A673 (cell line): ENCODE measurements around the gene DLG2.

Source experiments
- EZH2 ChIP-seq: fragments of 200-600 bp; sonication (generic); IDR thresholded peaks from 2 replicates; pipeline ENCODE4 v1.6.1; 2017; ENCODE audit warnings: borderline replicate concordance, low read depth, mild to moderate bottlenecking, mixed read lengths, antibody characterized with exemption, low read length; ENCODE audit not compliant: poor library complexity, severe bottlenecking
- TF ChIP-seq, protein P1 (sequence below): fragments of 300-800, 200-600 bp; sonication (generic); conservative IDR thresholded peaks from 2 replicates; pipeline ENCODE4 v1.5.1; 2017; ENCODE audit warnings: low read depth, mild to moderate bottlenecking, antibody characterized with exemption, low read length, moderate library complexity, mixed read lengths

GRCh38 chr11:84905411-84905810, 721.7 kb downstream of the DLG2 start:
- TF ChIP-seq, protein P1, sequence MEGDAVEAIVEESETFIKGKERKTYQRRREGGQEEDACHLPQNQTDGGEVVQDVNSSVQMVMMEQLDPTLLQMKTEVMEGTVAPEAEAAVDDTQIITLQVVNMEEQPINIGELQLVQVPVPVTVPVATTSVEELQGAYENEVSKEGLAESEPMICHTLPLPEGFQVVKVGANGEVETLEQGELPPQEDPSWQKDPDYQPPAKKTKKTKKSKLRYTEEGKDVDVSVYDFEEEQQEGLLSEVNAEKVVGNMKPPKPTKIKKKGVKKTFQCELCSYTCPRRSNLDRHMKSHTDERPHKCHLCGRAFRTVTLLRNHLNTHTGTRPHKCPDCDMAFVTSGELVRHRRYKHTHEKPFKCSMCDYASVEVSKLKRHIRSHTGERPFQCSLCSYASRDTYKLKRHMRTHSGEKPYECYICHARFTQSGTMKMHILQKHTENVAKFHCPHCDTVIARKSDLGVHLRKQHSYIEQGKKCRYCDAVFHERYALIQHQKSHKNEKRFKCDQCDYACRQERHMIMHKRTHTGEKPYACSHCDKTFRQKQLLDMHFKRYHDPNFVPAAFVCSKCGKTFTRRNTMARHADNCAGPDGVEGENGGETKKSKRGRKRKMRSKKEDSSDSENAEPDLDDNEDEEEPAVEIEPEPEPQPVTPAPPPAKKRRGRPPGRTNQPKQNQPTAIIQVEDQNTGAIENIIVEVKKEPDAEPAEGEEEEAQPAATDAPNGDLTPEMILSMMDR = no peak
- no peak for TF ChIP-seq EZH2
